H9 (cell line): Measurements from ENCODE around the gene NUP43. TPM values are rescaled to one million over a fixed set of nuclear protein-coding genes. Genes with fewer than 3 reads are reported as not detected.
"Not testable (repeated sequence)": the region's sequence is repeated elsewhere in the genome, so short reads cannot be mapped to it uniquely, and the experiment has no call there.

Experiments
- DNase-seq: peaks from one replicate; pipeline ENCODE4 v3.0.0-alpha.2; 2017
- H2AFZ ChIP-seq: one replicate; pipeline ENCODE4 v1.6.1; 2013; ENCODE audit warnings: mild to moderate bottlenecking, low read length, control low read depth, moderate library complexity
- H2AK5ac ChIP-seq: 2 replicates; pipeline ENCODE4 v1.6.1; 2013; ENCODE audit warnings: low read length, control low read depth, mixed read lengths; ENCODE audit not compliant: insufficient read length
- H2BK120ac ChIP-seq: one replicate; pipeline ENCODE4 v1.6.1; 2013; ENCODE audit warnings: low read depth, mild to moderate bottlenecking, low read length, control low read depth, inconsistent platforms; ENCODE audit not compliant: poor library complexity, severe bottlenecking
- H2BK12ac ChIP-seq: 2 replicates; pipeline ENCODE4 v1.6.1; 2013; ENCODE audit warnings: low read length, control low read depth, mixed read lengths, low read depth; ENCODE audit not compliant: insufficient read length
- H2BK15ac ChIP-seq: 2 replicates; pipeline ENCODE4 v1.6.1; 2013; ENCODE audit warnings: low read depth, low read length, control low read depth
- H2BK20ac ChIP-seq: one replicate; pipeline ENCODE4 v1.6.1; 2013; ENCODE audit warnings: low read depth, mild to moderate bottlenecking, low read length, control low read depth, inconsistent platforms; ENCODE audit not compliant: poor library complexity, severe bottlenecking
- H2BK5ac ChIP-seq: 2 replicates; pipeline ENCODE4 v1.6.1; 2013; ENCODE audit warnings: low read length, control low read depth, mixed read lengths; ENCODE audit not compliant: insufficient read length
- H3K14ac ChIP-seq: 2 replicates; pipeline ENCODE4 v1.6.1; 2013; ENCODE audit warnings: low read length, control low read depth; ENCODE audit not compliant: insufficient read depth
- H3K18ac ChIP-seq: 2 replicates; pipeline ENCODE4 v1.6.1; 2013; ENCODE audit warnings: low read depth, mild to moderate bottlenecking, mixed read lengths, low read length, control low read depth; ENCODE audit not compliant: insufficient read length
- H3K23ac ChIP-seq: 2 replicates; pipeline ENCODE4 v1.6.1; 2013; ENCODE audit warnings: low read length, control low read depth, mixed read lengths, low read depth; ENCODE audit not compliant: insufficient read length
- H3K23me2 ChIP-seq: 2 replicates; pipeline ENCODE4 v1.6.1; 2013; ENCODE audit warnings: low read depth, mild to moderate bottlenecking, mixed read lengths, low read length, control low read depth; ENCODE audit not compliant: insufficient read length, poor library complexity, severe bottlenecking
- H3K27ac ChIP-seq: 2 replicates; pipeline ENCODE4 v1.5.1; 2013; ENCODE audit warnings: low read length, control low read depth, mixed read lengths, low read depth; ENCODE audit not compliant: insufficient read length
- H3K27me3 ChIP-seq: 2 replicates; pipeline ENCODE4 v1.6.1; 2013; ENCODE audit warnings: low read length, control low read depth, inconsistent platforms; ENCODE audit not compliant: insufficient read depth
- H3K4ac ChIP-seq: 2 replicates; pipeline ENCODE4 v1.6.1; 2013; ENCODE audit warnings: low read depth, mild to moderate bottlenecking, control low read depth, inconsistent platforms, low read length, moderate library complexity
- H3K4me1 ChIP-seq: 2 replicates; pipeline ENCODE4 v1.6.1; 2013; ENCODE audit warnings: low read length, control low read depth, inconsistent platforms; ENCODE audit not compliant: insufficient read depth
- H3K4me2 ChIP-seq: 2 replicates; pipeline ENCODE4 v1.6.1; 2013; ENCODE audit warnings: low read length, control low read depth, mixed read lengths; ENCODE audit not compliant: insufficient read length, insufficient read depth
- H3K56ac ChIP-seq: 2 replicates; pipeline ENCODE4 v1.6.1; 2013; ENCODE audit warnings: low read depth, mild to moderate bottlenecking, mixed read lengths, low read length, control low read depth; ENCODE audit not compliant: insufficient read length
- H3K79me1 ChIP-seq: 2 replicates; pipeline ENCODE4 v1.6.1; 2013; ENCODE audit warnings: low read depth, mild to moderate bottlenecking, moderate library complexity, low read length, control low read depth, inconsistent platforms; ENCODE audit not compliant: insufficient read depth, poor library complexity, severe bottlenecking
- H3K79me2 ChIP-seq: 2 replicates; pipeline ENCODE4 v1.6.1; 2013; ENCODE audit warnings: low read length, control low read depth, inconsistent platforms; ENCODE audit not compliant: insufficient read depth
- H3K9ac ChIP-seq: 2 replicates; pipeline ENCODE4 v1.6.1; 2013; ENCODE audit warnings: low read length, control low read depth, mixed read lengths; ENCODE audit not compliant: insufficient read length; ENCODE audit errors: extremely low read depth
- H3K9me3 ChIP-seq: one replicate; pipeline ENCODE4 v1.6.1; 2013; ENCODE audit warnings: low read depth, low read length, inconsistent platforms; ENCODE audit not compliant: control insufficient read depth
- H3T11ph ChIP-seq: one replicate; pipeline ENCODE4 v1.6.1; 2013; ENCODE audit warnings: mild to moderate bottlenecking, low read length, control low read depth, inconsistent platforms
- H4K20me1 ChIP-seq: one replicate; pipeline ENCODE4 v1.6.1; 2013; ENCODE audit not compliant: control insufficient read depth, insufficient read length, insufficient read depth
- H4K5ac ChIP-seq: 2 replicates; pipeline ENCODE4 v1.6.1; 2013; ENCODE audit warnings: low read depth, mild to moderate bottlenecking, mixed read lengths, low read length, control low read depth; ENCODE audit not compliant: insufficient read length
- H4K8ac ChIP-seq: replicated peaks from 2 replicates; pipeline ENCODE4 v1.6.1; 2013; ENCODE audit warnings: low read length, control low read depth, mixed read lengths, low read depth; ENCODE audit not compliant: insufficient read length
- H4K91ac ChIP-seq: 2 replicates; pipeline ENCODE4 v1.6.1; 2013; ENCODE audit warnings: low read depth, mild to moderate bottlenecking, moderate library complexity, mixed read lengths, low read length, control low read depth; ENCODE audit not compliant: insufficient read length
- H3K27ac Mint-ChIP-seq, 3 experiments: 2 replicates in 2 of 3; 3 replicates in 1 of 3; pipeline ENCODE4 v1.8.0; 2020 to 2021; ENCODE audit warnings: mixed read lengths in 3 of 3, mild to moderate bottlenecking in 1 of 3, moderate library complexity in 1 of 3
- H3K27me3 Mint-ChIP-seq: 2 replicates; pipeline ENCODE4 v1.8.0; 2021; ENCODE audit warnings: low read depth, mild to moderate bottlenecking, moderate library complexity, mixed read lengths
- H3K36me3 Mint-ChIP-seq, 3 experiments: 2 replicates in 2 of 3; 3 replicates in 1 of 3; pipeline ENCODE4 v1.8.0; 2020 to 2021; ENCODE audit warnings: low read depth in 3 of 3, mixed read lengths in 3 of 3; ENCODE audit not compliant: insufficient read depth in 1 of 3
- H3K4me1 Mint-ChIP-seq, 2 experiments: 2 replicates each; pipeline ENCODE4 v1.8.0; 2020; ENCODE audit warnings: mixed read lengths in 2 of 2
- H3K4me3 Mint-ChIP-seq, 2 experiments: 2 replicates in 1 of 2; 3 replicates in 1 of 2; pipeline ENCODE4 v1.8.0; 2020 to 2021; ENCODE audit warnings: mild to moderate bottlenecking in 2 of 2, mixed read lengths in 2 of 2, moderate library complexity in 1 of 2
- H3K9me3 Mint-ChIP-seq, 2 experiments: 2 replicates in 1 of 2; 3 replicates in 1 of 2; pipeline ENCODE4 v1.8.0; 2020; ENCODE audit warnings: mild to moderate bottlenecking in 2 of 2, mixed read lengths in 2 of 2, moderate library complexity in 1 of 2
- WGBS: extraction: QIAGEN DNeasy Blood & Tissue Kit; methylation state at CpG from one replicate; pipeline ENCODE4 v1.1.7; 2013; ENCODE audit warnings: missing lambda C conversion rate, low lambda C conversion rate, mixed read lengths; ENCODE audit not compliant: insufficient read length; ENCODE audit errors: extremely low coverage; 5-methylcytosine and 5-hydroxymethylcytosine counted together
- total RNA-seq: library from RNA; stranded (reverse); gene quantifications from 2 replicates; pipeline ENCODE4 v1.2.1, GENCODE V29; 2021
- TF ChIP-seq, protein P1 (sequence below): fragments of 200-600 bp; sonication (generic); conservative IDR thresholded peaks from 3 replicates; pipeline ENCODE4 v1.8.0; 2021; ENCODE audit warnings: antibody characterized with exemption, mild to moderate bottlenecking

The NUP43 gene
- total RNA-seq, 1 experiment from 2014 or later: 92.1 TPM

DNA sequence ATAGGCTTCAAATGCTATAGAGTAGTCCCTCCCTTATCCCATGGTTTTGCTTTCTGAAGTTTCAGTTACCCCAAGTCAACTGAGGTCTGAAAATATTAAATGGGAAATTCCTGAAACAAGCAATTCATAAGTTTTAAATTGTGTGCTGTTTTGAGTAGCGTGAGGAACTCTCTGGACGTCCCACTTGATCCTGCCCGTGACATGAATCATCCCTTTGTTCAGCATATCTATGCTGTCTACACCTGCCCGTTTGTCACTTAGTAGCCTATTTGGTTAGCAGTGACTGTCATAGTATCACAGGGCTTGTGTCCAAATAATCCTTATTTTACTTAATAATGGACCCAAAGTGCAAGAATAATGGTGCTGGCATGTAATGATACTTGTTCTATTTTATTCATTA lies 8.2 kb upstream of the NUP43 start:
- Mint-ChIP-seq H3K4me3 (no peak overlapping the region), H3K4me1 (peaks cover 5 to 6% of the 10 kb centered on the region in 2 experiments), H3K9me3 (no peaks in the 10 kb centered on the region), H3K36me3 (peaks cover 0 to 5% (median 0%) of the 10 kb centered on the region in 3 experiments; a peak in 4 of 7 replicates), H3K27ac (no peak overlapping the region), H3K27me3 (no peaks in the 10 kb centered on the region)
- TF ChIP-seq, protein P1, sequence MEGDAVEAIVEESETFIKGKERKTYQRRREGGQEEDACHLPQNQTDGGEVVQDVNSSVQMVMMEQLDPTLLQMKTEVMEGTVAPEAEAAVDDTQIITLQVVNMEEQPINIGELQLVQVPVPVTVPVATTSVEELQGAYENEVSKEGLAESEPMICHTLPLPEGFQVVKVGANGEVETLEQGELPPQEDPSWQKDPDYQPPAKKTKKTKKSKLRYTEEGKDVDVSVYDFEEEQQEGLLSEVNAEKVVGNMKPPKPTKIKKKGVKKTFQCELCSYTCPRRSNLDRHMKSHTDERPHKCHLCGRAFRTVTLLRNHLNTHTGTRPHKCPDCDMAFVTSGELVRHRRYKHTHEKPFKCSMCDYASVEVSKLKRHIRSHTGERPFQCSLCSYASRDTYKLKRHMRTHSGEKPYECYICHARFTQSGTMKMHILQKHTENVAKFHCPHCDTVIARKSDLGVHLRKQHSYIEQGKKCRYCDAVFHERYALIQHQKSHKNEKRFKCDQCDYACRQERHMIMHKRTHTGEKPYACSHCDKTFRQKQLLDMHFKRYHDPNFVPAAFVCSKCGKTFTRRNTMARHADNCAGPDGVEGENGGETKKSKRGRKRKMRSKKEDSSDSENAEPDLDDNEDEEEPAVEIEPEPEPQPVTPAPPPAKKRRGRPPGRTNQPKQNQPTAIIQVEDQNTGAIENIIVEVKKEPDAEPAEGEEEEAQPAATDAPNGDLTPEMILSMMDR: no peak
- no peak overlapping the region for H2BK15ac ChIP-seq
- no peak overlapping the region for H2BK12ac ChIP-seq
- no peaks in the 10 kb centered on the region for H4K20me1 ChIP-seq
- no peak overlapping the region for H2BK5ac ChIP-seq
- H4K8ac ChIP-seq: no peak overlapping the region
- H3K27me3 ChIP-seq: no peaks in the 10 kb centered on the region
- H2BK120ac ChIP-seq: no peak overlapping the region
- no peak overlapping the region for H2AK5ac ChIP-seq
- H3K9me3 ChIP-seq: no peaks in the 10 kb centered on the region
- no peak overlapping the region for H3K4me2 ChIP-seq
- no peak overlapping the region for H3T11ph ChIP-seq
- no peak overlapping the region for H4K5ac ChIP-seq
- no peak overlapping the region for H2BK20ac ChIP-seq
- no peak overlapping the region for H3K56ac ChIP-seq
- H3K23ac ChIP-seq: no peak overlapping the region
- H4K91ac ChIP-seq: no peak overlapping the region
- H3K14ac ChIP-seq: no peak overlapping the region
- no CpG with 5 or more reads among the region's 4 CpGs for WGBS
- H3K79me2 ChIP-seq: peaks cover 28% of the 10 kb centered on the region; the same call in 1 of the 2 replicates
- no peak overlapping the region for H3K18ac ChIP-seq
- no peaks in the 10 kb centered on the region for H3K4me1 ChIP-seq
- no peak for DNase-seq
- peaks cover 5% of the 10 kb centered on the region for H3K23me2 ChIP-seq
- no peak overlapping the region for H3K9ac ChIP-seq
- no peaks in the 10 kb centered on the region for H3K79me1 ChIP-seq
- no peak overlapping the region for H2AFZ ChIP-seq
- no peak overlapping the region for H3K27ac ChIP-seq
- H3K4ac ChIP-seq: no peak overlapping the region

DNA sequence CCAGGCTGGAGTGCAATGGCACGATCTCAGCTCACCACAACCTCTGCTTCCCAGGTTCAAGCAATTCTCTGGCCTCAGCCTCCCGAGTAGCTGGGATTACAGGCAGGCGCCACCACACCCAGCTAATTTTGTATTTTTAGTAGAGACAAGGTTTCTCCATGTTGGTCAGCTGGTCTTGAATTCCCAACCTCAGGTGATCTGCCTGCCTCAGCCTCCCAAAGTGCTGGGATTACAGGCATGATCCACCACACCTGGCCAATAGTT lies 7.0 kb upstream of the NUP43 start:
- not testable (repeated sequence) for H2BK15ac ChIP-seq, H3K9me3 Mint-ChIP-seq, H3K9me3 ChIP-seq, H4K91ac ChIP-seq, H3K23me2 ChIP-seq, H3K4me3 Mint-ChIP-seq, DNase-seq, H3K56ac ChIP-seq, H3K9ac ChIP-seq, H3K18ac ChIP-seq, H3K27me3 Mint-ChIP-seq, H3K23ac ChIP-seq, H3K4ac ChIP-seq, H2AK5ac ChIP-seq, H2BK20ac ChIP-seq, H4K5ac ChIP-seq, H3K27me3 ChIP-seq, H2BK120ac ChIP-seq, H3K4me1 Mint-ChIP-seq, H4K8ac ChIP-seq, H3K27ac ChIP-seq, H3K14ac ChIP-seq, H3K36me3 Mint-ChIP-seq, H3T11ph ChIP-seq, H2BK12ac ChIP-seq, H3K27ac Mint-ChIP-seq, H3K4me2 ChIP-seq, H2AFZ ChIP-seq, H3K79me1 ChIP-seq, H3K4me1 ChIP-seq, H4K20me1 ChIP-seq, H2BK5ac ChIP-seq
- WGBS: no CpG with 5 or more reads among the region's 3 CpGs
- H3K79me2 ChIP-seq: peaks cover 28% of the 10 kb centered on the region; the same call in 1 of the 2 replicates
